HepG2 (cell line): Measurements from ENCODE around the gene PRM3. TPM values are rescaled to one million over a fixed set of nuclear protein-coding genes. Genes with fewer than 3 reads are reported as not detected.

Experiments
- ATF1 ChIP-seq: IDR thresholded peaks from 2 replicates; pipeline ENCODE4 v1.6.1; 2016; ENCODE audit warnings: mild to moderate bottlenecking, control low read depth
- CBX1 ChIP-seq: IDR thresholded peaks from one replicate; pipeline ENCODE4 v1.6.1; 2016; ENCODE audit warnings: antibody characterized with exemption, low read depth
- CENPX ChIP-seq: sonication (generic); formaldehyde crosslinking; IDR thresholded peaks from 2 replicates; pipeline ENCODE4 v1.9.0; 2021; ENCODE audit warnings: mild to moderate bottlenecking, missing genetic modification reagents, moderate library complexity
- ZIK1 ChIP-seq: sonication (generic); formaldehyde crosslinking; IDR thresholded peaks from 2 replicates; pipeline ENCODE4 v1.5.0; 2020; ENCODE audit warnings: mild to moderate bottlenecking, low read depth, missing genetic modification reagents, borderline replicate concordance
- ZMAT3 ChIP-seq: sonication (generic); formaldehyde crosslinking; conservative IDR thresholded peaks from 2 replicates; pipeline ENCODE4 v1.7.0; 2021; ENCODE audit warnings: missing genetic modification reagents
- ZNF230 ChIP-seq: sonication (generic); formaldehyde crosslinking; IDR thresholded peaks from 2 replicates; pipeline ENCODE4 v1.4.0; 2020; ENCODE audit warnings: mild to moderate bottlenecking, missing genetic modification reagents
- ZNF253 ChIP-seq: sonication (generic); formaldehyde crosslinking; IDR thresholded peaks from 2 replicates; pipeline ENCODE4 v1.8.0; 2022; ENCODE audit warnings: mild to moderate bottlenecking, missing genetic modification reagents, borderline replicate concordance
- ZNF570 ChIP-seq: sonication (generic); formaldehyde crosslinking; IDR thresholded peaks from 2 replicates; pipeline ENCODE4 v1.4.0; 2020; ENCODE audit warnings: mild to moderate bottlenecking, missing genetic modification reagents, borderline replicate concordance
- ZNF678 ChIP-seq: sonication (generic); formaldehyde crosslinking; IDR thresholded peaks from 2 replicates; pipeline ENCODE4 v1.4.0; 2020; ENCODE audit warnings: mild to moderate bottlenecking, missing genetic modification reagents
- ZNF713 ChIP-seq: sonication (generic); formaldehyde crosslinking; IDR thresholded peaks from 2 replicates; pipeline ENCODE4 v1.4.0; 2020; ENCODE audit warnings: mild to moderate bottlenecking, missing genetic modification reagents
- ZNF878 ChIP-seq: sonication (generic); formaldehyde crosslinking; IDR thresholded peaks from 2 replicates; pipeline ENCODE4 v1.8.1; 2023; ENCODE audit warnings: mild to moderate bottlenecking, missing genetic modification reagents, moderate library complexity
- polyA plus RNA-seq, 8 experiments: library from polyadenylated mRNA; depleted of rRNA in 3 of 8; stranded (reverse) in 7 of 8; unstranded in 1 of 8; fragments of >200 nt; fragmentation: Illumina TruSeq in 4 of 8; extraction: Trizol in 4 of 8; gene quantifications; 2 replicates each; pipeline versions ENCODE4 v1.2.1 to v1.2.3, GENCODE V29; 2011 to 2016; ENCODE audit warnings: low read depth in 4 of 8, missing spikeins in 1 of 8, mixed read lengths in 1 of 8; ENCODE audit not compliant: insufficient read depth in 1 of 8
- total RNA-seq, 5 experiments: library from RNA; depleted of rRNA; stranded (reverse); fragments of >200 nt; fragmentation: Illumina TruSeq; extraction: Trizol; gene quantifications; 2 replicates each; pipeline ENCODE4 v1.2.3, GENCODE V29; 2016; ENCODE audit warnings: low read depth in 1 of 5
- TF ChIP-seq, protein P1 (sequence below): sonication (generic); formaldehyde crosslinking; IDR thresholded peaks from 2 replicates; pipeline ENCODE4; 2020; ENCODE audit warnings: missing genetic modification reagents, mild to moderate bottlenecking, borderline replicate concordance
- TF ChIP-seq, protein P2 (sequence below): sonication (generic); formaldehyde crosslinking; IDR thresholded peaks from 2 replicates; pipeline ENCODE4 v1.5.0; 2020; ENCODE audit warnings: mild to moderate bottlenecking, missing genetic modification reagents, borderline replicate concordance
- TF ChIP-seq, protein P3 (sequence below): fragments of 450-650 bp; IDR thresholded peaks from 2 replicates; pipeline ENCODE4 v1.6.1; 2017
- TF ChIP-seq, protein P4 (sequence below): sonication (generic); formaldehyde crosslinking; IDR thresholded peaks from 2 replicates; pipeline ENCODE4 v1.4.0; 2020; ENCODE audit warnings: low read depth, missing genetic modification reagents

PRM3 gene
- total and polyA plus RNA-seq, 2 of the 13 experiments (the other 11 are each of a cell fraction or from before 2014, with no cell fraction given) = not detected

DNA sequence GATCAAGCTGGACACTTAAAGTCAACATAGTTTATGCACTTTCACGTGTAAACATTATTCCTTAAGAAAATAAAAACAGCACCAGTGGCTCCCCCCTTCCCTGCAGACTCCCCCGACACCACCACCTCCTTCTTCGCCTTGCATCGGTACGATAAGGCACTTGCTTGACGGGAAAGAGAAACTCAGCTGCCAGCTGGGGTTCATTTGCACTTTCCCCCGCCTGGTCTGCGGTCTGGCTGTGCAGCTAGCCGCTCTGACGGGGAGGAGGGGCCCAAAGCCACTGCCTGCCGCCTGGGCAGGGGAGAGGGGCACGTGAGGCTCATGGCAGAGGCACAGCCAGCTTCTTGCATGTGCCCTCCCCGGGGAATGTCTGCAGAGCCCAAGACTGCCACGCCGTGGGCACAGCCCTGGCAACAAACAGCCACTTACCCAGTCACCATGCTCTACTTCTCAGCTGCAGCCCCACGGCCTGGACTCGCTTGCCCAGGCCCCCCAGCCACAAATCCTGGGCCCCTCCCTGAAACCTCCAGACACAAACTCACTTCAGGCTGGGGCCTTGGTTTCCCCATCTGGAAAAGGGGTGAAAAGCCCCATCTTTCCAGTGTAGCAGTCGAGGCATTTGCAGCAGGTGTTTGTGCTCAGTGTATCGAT lies 24.2 kb upstream of the PRM3 start (continued):
- TF ChIP-seq, protein P1, sequence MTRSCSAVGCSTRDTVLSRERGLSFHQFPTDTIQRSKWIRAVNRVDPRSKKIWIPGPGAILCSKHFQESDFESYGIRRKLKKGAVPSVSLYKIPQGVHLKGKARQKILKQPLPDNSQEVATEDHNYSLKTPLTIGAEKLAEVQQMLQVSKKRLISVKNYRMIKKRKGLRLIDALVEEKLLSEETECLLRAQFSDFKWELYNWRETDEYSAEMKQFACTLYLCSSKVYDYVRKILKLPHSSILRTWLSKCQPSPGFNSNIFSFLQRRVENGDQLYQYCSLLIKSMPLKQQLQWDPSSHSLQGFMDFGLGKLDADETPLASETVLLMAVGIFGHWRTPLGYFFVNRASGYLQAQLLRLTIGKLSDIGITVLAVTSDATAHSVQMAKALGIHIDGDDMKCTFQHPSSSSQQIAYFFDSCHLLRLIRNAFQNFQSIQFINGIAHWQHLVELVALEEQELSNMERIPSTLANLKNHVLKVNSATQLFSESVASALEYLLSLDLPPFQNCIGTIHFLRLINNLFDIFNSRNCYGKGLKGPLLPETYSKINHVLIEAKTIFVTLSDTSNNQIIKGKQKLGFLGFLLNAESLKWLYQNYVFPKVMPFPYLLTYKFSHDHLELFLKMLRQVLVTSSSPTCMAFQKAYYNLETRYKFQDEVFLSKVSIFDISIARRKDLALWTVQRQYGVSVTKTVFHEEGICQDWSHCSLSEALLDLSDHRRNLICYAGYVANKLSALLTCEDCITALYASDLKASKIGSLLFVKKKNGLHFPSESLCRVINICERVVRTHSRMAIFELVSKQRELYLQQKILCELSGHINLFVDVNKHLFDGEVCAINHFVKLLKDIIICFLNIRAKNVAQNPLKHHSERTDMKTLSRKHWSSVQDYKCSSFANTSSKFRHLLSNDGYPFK = peak; percentile 72; the same call in 1 of the 2 replicates
- TF ChIP-seq ATF1 = no peak; the same call in 1 of the 2 replicates
- 0 out of 2 replicates have a peak, but pooled peaks have one; percentile 48 for TF ChIP-seq ZNF713 (CRISPR knock-in tag)
- no peak for TF ChIP-seq ZNF570 (CRISPR knock-in tag)
- peak; percentile 21 for TF ChIP-seq CBX1
- peak; percentile 64; the same call in 1 of the 2 replicates for TF ChIP-seq ZNF878 (CRISPR knock-in tag)
- TF ChIP-seq, protein P2, sequence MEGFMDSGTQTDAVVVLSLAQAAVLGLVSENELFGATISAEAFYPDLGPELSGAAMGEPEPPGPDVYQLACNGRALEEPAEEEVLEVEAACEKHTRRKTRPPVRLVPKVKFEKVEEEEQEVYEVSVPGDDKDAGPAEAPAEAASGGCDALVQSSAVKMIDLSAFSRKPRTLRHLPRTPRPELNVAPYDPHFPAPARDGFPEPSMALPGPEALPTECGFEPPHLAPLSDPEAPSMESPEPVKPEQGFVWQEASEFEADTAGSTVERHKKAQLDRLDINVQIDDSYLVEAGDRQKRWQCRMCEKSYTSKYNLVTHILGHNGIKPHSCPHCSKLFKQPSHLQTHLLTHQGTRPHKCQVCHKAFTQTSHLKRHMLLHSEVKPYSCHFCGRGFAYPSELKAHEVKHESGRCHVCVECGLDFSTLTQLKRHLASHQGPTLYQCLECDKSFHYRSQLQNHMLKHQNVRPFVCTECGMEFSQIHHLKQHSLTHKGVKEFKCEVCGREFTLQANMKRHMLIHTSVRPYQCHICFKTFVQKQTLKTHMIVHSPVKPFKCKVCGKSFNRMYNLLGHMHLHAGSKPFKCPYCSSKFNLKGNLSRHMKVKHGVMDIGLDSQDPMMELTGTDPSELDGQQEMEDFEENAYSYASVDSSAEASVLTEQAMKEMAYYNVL (CRISPR knock-in tag) = 0 out of 2 replicates have a peak, but pooled peaks have one; percentile 35
- TF ChIP-seq ZMAT3 (CRISPR knock-in tag) = no peak; the same call in none of the 2 replicates
- TF ChIP-seq ZNF253 (CRISPR knock-in tag) = no peak
- TF ChIP-seq ZNF230 (CRISPR knock-in tag) = 0 out of 2 replicates have a peak, but pooled peaks have one; percentile 55
- TF ChIP-seq CENPX (CRISPR knock-in tag) = no peak
- TF ChIP-seq, protein P3, sequence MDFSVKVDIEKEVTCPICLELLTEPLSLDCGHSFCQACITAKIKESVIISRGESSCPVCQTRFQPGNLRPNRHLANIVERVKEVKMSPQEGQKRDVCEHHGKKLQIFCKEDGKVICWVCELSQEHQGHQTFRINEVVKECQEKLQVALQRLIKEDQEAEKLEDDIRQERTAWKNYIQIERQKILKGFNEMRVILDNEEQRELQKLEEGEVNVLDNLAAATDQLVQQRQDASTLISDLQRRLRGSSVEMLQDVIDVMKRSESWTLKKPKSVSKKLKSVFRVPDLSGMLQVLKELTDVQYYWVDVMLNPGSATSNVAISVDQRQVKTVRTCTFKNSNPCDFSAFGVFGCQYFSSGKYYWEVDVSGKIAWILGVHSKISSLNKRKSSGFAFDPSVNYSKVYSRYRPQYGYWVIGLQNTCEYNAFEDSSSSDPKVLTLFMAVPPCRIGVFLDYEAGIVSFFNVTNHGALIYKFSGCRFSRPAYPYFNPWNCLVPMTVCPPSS = no peak
- TF ChIP-seq ZIK1 (CRISPR knock-in tag) = no peak; the same call in 1 of the 2 replicates
- no peak for TF ChIP-seq ZNF678 (CRISPR knock-in tag)
- TF ChIP-seq, protein P4, sequence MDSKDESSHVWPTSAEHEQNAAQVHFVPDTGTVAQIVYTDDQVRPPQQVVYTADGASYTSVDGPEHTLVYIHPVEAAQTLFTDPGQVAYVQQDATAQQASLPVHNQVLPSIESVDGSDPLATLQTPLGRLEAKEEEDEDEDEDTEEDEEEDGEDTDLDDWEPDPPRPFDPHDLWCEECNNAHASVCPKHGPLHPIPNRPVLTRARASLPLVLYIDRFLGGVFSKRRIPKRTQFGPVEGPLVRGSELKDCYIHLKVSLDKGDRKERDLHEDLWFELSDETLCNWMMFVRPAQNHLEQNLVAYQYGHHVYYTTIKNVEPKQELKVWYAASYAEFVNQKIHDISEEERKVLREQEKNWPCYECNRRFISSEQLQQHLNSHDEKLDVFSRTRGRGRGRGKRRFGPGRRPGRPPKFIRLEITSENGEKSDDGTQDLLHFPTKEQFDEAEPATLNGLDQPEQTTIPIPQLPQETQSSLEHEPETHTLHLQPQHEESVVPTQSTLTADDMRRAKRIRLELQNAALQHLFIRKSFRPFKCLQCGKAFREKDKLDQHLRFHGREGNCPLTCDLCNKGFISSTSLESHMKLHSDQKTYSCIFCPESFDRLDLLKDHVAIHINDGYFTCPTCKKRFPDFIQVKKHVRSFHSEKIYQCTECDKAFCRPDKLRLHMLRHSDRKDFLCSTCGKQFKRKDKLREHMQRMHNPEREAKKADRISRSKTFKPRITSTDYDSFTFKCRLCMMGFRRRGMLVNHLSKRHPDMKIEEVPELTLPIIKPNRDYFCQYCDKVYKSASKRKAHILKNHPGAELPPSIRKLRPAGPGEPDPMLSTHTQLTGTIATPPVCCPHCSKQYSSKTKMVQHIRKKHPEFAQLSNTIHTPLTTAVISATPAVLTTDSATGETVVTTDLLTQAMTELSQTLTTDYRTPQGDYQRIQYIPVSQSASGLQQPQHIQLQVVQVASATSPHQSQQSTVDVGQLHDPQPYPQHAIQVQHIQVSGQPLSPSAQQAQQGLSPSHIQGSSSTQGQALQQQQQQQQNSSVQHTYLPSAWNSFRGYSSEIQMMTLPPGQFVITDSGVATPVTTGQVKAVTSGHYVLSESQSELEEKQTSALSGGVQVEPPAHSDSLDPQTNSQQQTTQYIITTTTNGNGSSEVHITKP (CRISPR knock-in tag) = no peak
